ENCODE measurements around the gene ARID5B.

Gene ARID5B

GRCh38 chr10:62056219-62056618 lies 154.7 kb downstream of the ARID5B start:
- FAIRE-seq, result no peak

GRCh38 chr10:62056698-62057097 lies 155.2 kb downstream of the ARID5B start:
- no peak for FAIRE-seq

- no peak for FAIRE-seq
Measured at GRCh38 chr10:62057359-62057758, 155.9 kb downstream of the ARID5B start.

- no peak for FAIRE-seq
Measured at GRCh38 chr10:62057850-62058249, 156.4 kb downstream of the ARID5B start.

- FAIRE-seq, result no peak
Measured at GRCh38 chr10:62058476-62058875, 157.0 kb downstream of the ARID5B start.

GRCh38 chr10:62058896-62059216 lies 157.4 kb downstream of the ARID5B start:
- FAIRE-seq, result no peak

GRCh38 chr10:62059217-62059920 lies 157.9 kb downstream of the ARID5B start:
- FAIRE-seq, result no peak

- no peak for FAIRE-seq
Measured at GRCh38 chr10:62062028-62062427, 160.5 kb downstream of the ARID5B start.

- no peak for FAIRE-seq
Measured at GRCh38 chr10:62062752-62063512, 161.4 kb downstream of the ARID5B start.

- FAIRE-seq, result no peak
Measured at GRCh38 chr10:62063795-62064472, 162.4 kb downstream of the ARID5B start.

GRCh38 chr10:62067560-62067959 lies 166.1 kb downstream of the ARID5B start:
- no peak for FAIRE-seq

GRCh38 chr10:62068464-62068863 lies 167.0 kb downstream of the ARID5B start:
- no peak for FAIRE-seq

- FAIRE-seq, result no peak
Measured at GRCh38 chr10:62069452-62070178, 168.1 kb downstream of the ARID5B start.

GRCh38 chr10:62071846-62072281 lies 170.4 kb downstream of the ARID5B start:
- FAIRE-seq, result no peak

- no peak for FAIRE-seq
Measured at GRCh38 chr10:62072901-62073300, 171.4 kb downstream of the ARID5B start.

- no peak for FAIRE-seq
Measured at GRCh38 chr10:62073429-62073828, 171.9 kb downstream of the ARID5B start.

- FAIRE-seq, result no peak
Measured at GRCh38 chr10:62075414-62075813, 173.9 kb downstream of the ARID5B start.

GRCh38 chr10:62075912-62076311 lies 174.4 kb downstream of the ARID5B start:
- no peak for FAIRE-seq

GRCh38 chr10:62076891-62077290 lies 175.4 kb downstream of the ARID5B start:
- no peak for FAIRE-seq

- peak; percentile 23 for FAIRE-seq
Measured at GRCh38 chr10:62077330-62078015, 176.0 kb downstream of the ARID5B start.

GRCh38 chr10:62079885-62080559 lies 178.5 kb downstream of the ARID5B start:
- no peak for FAIRE-seq

- no peak for FAIRE-seq
Measured at GRCh38 chr10:62080905-62081304, 179.4 kb downstream of the ARID5B start.

Data from A204.1 (cell line).